Keratinocyte (primary cell): ENCODE data around the gene GOT1. TPM values are rescaled to one million over a fixed set of nuclear protein-coding genes. Genes with fewer than 3 reads are reported as not detected.

Source experiments
- DNase-seq: peaks from one replicate; pipeline ENCODE4 v3.0.0-alpha.2; 2011; ENCODE audit warnings: low read depth, missing footprints, low spot score
- FAIRE-seq: peaks from 2 replicates; lab custom pipeline; 2011; peaks lifted over from hg19 to GRCh38; lab: Jason Lieb, UNC
- H2AFZ ChIP-seq: 2 replicates; pipeline ENCODE4 v1.6.0; 2012; ENCODE audit warnings: low read length, control low read depth, inconsistent platforms; ENCODE audit not compliant: control insufficient read depth
- H3K27ac ChIP-seq: 2 replicates; pipeline ENCODE4 v1.5.1; 2011; ENCODE audit warnings: low read length; ENCODE audit not compliant: control insufficient read depth, insufficient read depth
- H3K27me3 ChIP-seq: 3 replicates; pipeline ENCODE4 v1.6.0; 2011; ENCODE audit warnings: low read length; ENCODE audit not compliant: control insufficient read depth, insufficient read depth; ENCODE audit errors: extremely low read depth
- H3K36me3 ChIP-seq, 2 experiments: 2 replicates in 1 of 2; 3 replicates in 1 of 2; pipeline ENCODE4 v1.5.1; 2011; ENCODE audit warnings: low read length in 2 of 2, mild to moderate bottlenecking in 1 of 2; ENCODE audit not compliant: control insufficient read depth in 2 of 2, insufficient read depth in 2 of 2; ENCODE audit errors: extremely low read depth in 1 of 2
- H3K4me1 ChIP-seq: 3 replicates; pipeline ENCODE4 v1.5.1; 2011; ENCODE audit warnings: low read length; ENCODE audit not compliant: control insufficient read depth, insufficient read depth; ENCODE audit errors: extremely low read depth
- H3K4me2 ChIP-seq: 3 replicates; pipeline ENCODE4 v1.6.0; 2011; ENCODE audit warnings: low read depth, low read length; ENCODE audit not compliant: control insufficient read depth, insufficient read depth; ENCODE audit errors: extremely low read depth
- H3K4me3 ChIP-seq, 3 experiments: fragments of 200-600 bp in 1 of 3; sonication (generic) in 1 of 3; 2 replicates in 2 of 3; 3 replicates in 1 of 3; pipeline ENCODE4 v1.5.1; 2011 to 2016; ENCODE audit warnings: low read length in 3 of 3, mild to moderate bottlenecking in 3 of 3, control low read depth in 2 of 3, inconsistent platforms in 1 of 3, low read depth in 1 of 3, mixed read lengths in 1 of 3, mixed run types in 1 of 3, moderate library complexity in 1 of 3; ENCODE audit not compliant: control insufficient read depth in 2 of 3, insufficient read depth in 2 of 3; ENCODE audit errors: extremely low read depth in 1 of 3
- H3K79me2 ChIP-seq: 2 replicates; pipeline ENCODE4 v1.6.0; 2012; ENCODE audit warnings: low read length; ENCODE audit not compliant: control insufficient read depth, insufficient read depth
- H3K9ac ChIP-seq: 3 replicates; pipeline ENCODE4 v1.6.0; 2011; ENCODE audit warnings: low read length; ENCODE audit not compliant: control insufficient read depth, insufficient read depth; ENCODE audit errors: extremely low read depth
- H3K9me1 ChIP-seq: 3 replicates; pipeline ENCODE4 v1.6.0; 2011; ENCODE audit warnings: low read length; ENCODE audit not compliant: control insufficient read depth, insufficient read depth; ENCODE audit errors: extremely low read depth
- H3K9me3 ChIP-seq: 2 replicates; pipeline ENCODE4 v1.5.1; 2012; ENCODE audit warnings: low read depth, low read length; ENCODE audit not compliant: control insufficient read depth
- H4K20me1 ChIP-seq: 3 replicates; pipeline ENCODE4 v1.6.0; 2011; ENCODE audit warnings: low read length; ENCODE audit not compliant: control insufficient read depth, insufficient read depth; ENCODE audit errors: extremely low read depth
- CTCF ChIP-seq, 3 experiments: IDR thresholded peaks in 1 of 3; conservative IDR thresholded peaks in 1 of 3; optimal IDR thresholded peaks in 1 of 3; 2 replicates in 2 of 3; 3 replicates in 1 of 3; pipeline versions ENCODE3 to v1.5.1; 2011; ENCODE audit warnings: low read length in 3 of 3, mild to moderate bottlenecking in 3 of 3, moderate library complexity in 2 of 3, control low read depth in 1 of 3, inconsistent platforms in 1 of 3; ENCODE audit not compliant: insufficient read depth in 2 of 3; ENCODE audit errors: extremely low read depth in 1 of 3
- EZH2 ChIP-seq: IDR thresholded peaks from one replicate; pipeline ENCODE4 v1.6.1; 2012; ENCODE audit warnings: inconsistent platforms, mild to moderate bottlenecking, low read length, moderate library complexity
- dilution Hi-C: fragments of 300-500 bp; cut with MboI; formaldehyde crosslinking; loops from one replicate; pipeline ENCODE4 v1.7.0; 2020; ENCODE audit warnings: low sequenced_read_pairs; ENCODE audit not compliant: extremely low pct_ligation_motif_present
- polyA plus RNA-seq, 5 experiments: library from polyadenylated mRNA; depleted of rRNA in 3 of 5; stranded (reverse) in 3 of 5; stranded (forward) in 1 of 5; unstranded in 1 of 5; fragments of >200 nt; gene quantifications; 1 replicate in 1 of 5; 2 replicates in 3 of 5; 3 replicates in 1 of 5; pipeline versions ENCODE4 v1.2.1 to v1.2.3, GENCODE V29; 2011 to 2012; ENCODE audit warnings: missing spikeins in 2 of 5, low read depth in 1 of 5, low replicate concordance in 1 of 5

Gene GOT1
- polyA plus RNA-seq, 1 donor (not counting 4 experiments of a cell fraction or from before 2014, with no cell fraction given), result 33.3 TPM

DNA sequence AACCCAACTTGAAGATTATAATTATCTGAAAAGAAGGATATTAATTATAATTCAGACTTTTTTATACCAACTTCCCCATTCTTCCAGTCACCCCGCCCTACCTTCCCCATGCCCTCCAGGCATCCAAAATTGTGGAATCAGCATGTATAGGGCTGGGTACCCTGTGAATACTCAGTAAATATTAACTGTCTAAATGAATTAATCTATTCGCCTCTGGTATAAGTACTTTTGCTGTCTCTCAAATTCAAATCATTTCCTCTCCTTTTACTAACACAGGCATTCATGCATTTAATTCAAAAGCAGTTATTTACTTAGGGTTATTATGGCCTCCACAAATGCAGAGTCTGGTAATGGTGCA is 26.5 kb upstream of the GOT1 start:
- H3K9me1 ChIP-seq, result no peaks in the 10 kb centered on the region
- FAIRE-seq (no peak), DNase-seq (no peak)
- no peaks in the 10 kb centered on the region for H3K36me3 ChIP-seq
- peaks cover 2% of the 10 kb centered on the region for H3K9me3 ChIP-seq
- H4K20me1 ChIP-seq, result no peaks in the 10 kb centered on the region
- H3K79me2 ChIP-seq, result no peaks in the 10 kb centered on the region
- H3K4me1 ChIP-seq, result peaks cover 9% of the 10 kb centered on the region
- dilution Hi-C loops, result no loop called here
- no peak overlapping the region for H3K4me2 ChIP-seq
- H2AFZ ChIP-seq, result no peak overlapping the region
- H3K4me3 ChIP-seq, result no peak overlapping the region
- H3K9ac ChIP-seq, result no peak overlapping the region
- H3K27me3 ChIP-seq, result peaks cover 6% of the 10 kb centered on the region
- H3K27ac ChIP-seq, result no peak overlapping the region
- no peak for TF ChIP-seq EZH2
- no peak for TF ChIP-seq CTCF (optimal IDR thresholded peaks at IDR 0.05 in 1 of 3, IDR thresholded peaks at IDR 0.05 in 1 of 3, conservative IDR thresholded peaks at IDR 0.05 in 1 of 3; ENCODE audit: extremely low read depth in 1 of 3, insufficient read depth in 2 of 3, low read length in 3 of 3)

DNA sequence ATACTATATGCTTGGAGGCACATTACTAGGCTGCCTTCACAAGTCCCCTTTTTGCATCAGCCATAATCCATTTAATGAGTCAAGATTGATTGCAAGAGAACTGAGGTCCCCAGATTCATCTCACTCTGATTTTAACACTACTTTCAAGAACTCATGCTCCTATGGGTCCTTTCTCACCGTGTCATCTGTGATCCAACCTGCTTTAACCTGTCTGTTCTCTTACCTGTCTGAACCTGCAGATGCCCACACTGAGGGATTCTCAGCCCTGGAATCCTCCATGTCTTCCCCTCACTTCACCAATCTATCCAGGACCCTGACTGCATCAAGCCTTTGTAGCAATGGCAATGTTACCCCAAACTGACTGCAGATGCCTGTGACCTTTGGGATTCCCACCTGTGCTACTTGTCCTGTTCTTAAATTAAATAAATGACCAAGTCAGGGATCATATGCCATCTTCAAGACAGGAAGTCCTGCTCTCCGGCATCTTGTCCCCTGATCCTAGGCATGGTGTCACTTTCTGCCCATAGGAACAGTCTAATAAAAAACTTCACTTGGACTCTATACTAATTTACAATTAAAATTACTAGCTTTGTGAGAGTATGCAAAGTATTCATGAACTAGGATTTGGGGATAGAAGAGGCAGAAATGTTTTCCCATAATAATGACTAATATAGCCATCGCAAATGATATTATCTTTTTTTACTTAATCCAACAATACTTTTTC is 25.9 kb upstream of the GOT1 start:
- Histone ChIP-seq H3K9ac (no peak overlapping the region), H3K9me3 (peaks cover 2% of the 10 kb centered on the region), H3K4me3 (no peak overlapping the region), H3K4me2 (peak overlapping the region; percentile 34), H3K9me1 (no peaks in the 10 kb centered on the region), H3K27me3 (peaks cover 11% of the 10 kb centered on the region), H3K79me2 (no peaks in the 10 kb centered on the region), H2AFZ (no peak overlapping the region), H4K20me1 (no peaks in the 10 kb centered on the region), H3K27ac (no peak overlapping the region), H3K36me3 (no peaks in the 10 kb centered on the region), H3K4me1 (peaks cover 9% of the 10 kb centered on the region)
- DNase-seq, result no peak
- FAIRE-seq, result peak; percentile 85
- dilution Hi-C loops, result no loop called here
- TF ChIP-seq EZH2 (no peak), CTCF (optimal IDR thresholded peaks at IDR 0.05 in 1 of 3, IDR thresholded peaks at IDR 0.05 in 1 of 3, conservative IDR thresholded peaks at IDR 0.05 in 1 of 3; ENCODE audit: extremely low read depth in 1 of 3, insufficient read depth in 2 of 3, low read length in 3 of 3) (no peak)
